Activated CD8-positive, alpha-beta memory T cell treated with anti-CD3 and anti-CD28 coated beads for 1 hour (primary cell): ENCODE data around the gene ADGRG6.
"Not testable (repeated sequence)": the region's sequence is repeated elsewhere in the genome, so short reads cannot be mapped to it uniquely, and the experiment has no call there.

Experiments used
- DNase-seq, 2 donors: peaks; one replicate each; pipeline ENCODE4 v3.0.0-alpha.2; 2020; ENCODE audit warnings: low read depth in 1 of 2; ENCODE audit errors: extremely low read depth in 1 of 2

The ADGRG6 gene

GRCh38 chr6:142404751-142405150, 102.9 kb downstream of the ADGRG6 start:
- DNase-seq, result no peak

GRCh38 chr6:142406131-142406530, 104.3 kb downstream of the ADGRG6 start:
- no peak for DNase-seq

DNA sequence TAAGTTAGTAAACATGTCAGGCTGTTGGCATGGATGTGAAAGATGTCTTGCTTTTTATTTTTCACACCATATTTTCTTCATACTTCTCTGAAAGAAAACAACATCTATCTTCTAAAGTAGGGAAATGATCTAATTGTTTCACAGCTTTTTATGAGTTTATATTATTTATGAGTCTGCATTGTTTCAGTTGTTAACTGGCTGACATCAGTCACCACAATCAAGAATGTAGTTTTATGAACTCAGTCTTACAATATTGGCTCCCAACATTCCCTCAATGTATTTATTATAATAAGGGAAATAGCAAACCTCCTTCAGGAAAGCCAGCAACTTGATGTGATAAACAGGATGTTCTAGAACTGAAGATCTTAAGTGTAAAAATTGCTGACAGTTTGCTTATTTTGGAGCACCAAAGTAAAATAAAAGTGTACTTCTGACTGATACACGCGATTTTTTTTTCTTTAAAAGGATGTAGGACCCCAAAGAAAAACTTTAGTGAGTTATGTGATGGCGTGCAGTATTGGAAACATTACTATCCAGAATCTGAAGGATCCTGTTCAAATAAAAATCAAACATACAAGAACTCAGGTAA, 106.0 kb downstream of the ADGRG6 start:
- DNase-seq, result no peak

- DNase-seq, result no peak
Measured at GRCh38 chr6:142408409-142408808, 106.6 kb downstream of the ADGRG6 start.

- no peak for DNase-seq
Measured at GRCh38 chr6:142409794-142410193, 108.0 kb downstream of the ADGRG6 start.

DNA sequence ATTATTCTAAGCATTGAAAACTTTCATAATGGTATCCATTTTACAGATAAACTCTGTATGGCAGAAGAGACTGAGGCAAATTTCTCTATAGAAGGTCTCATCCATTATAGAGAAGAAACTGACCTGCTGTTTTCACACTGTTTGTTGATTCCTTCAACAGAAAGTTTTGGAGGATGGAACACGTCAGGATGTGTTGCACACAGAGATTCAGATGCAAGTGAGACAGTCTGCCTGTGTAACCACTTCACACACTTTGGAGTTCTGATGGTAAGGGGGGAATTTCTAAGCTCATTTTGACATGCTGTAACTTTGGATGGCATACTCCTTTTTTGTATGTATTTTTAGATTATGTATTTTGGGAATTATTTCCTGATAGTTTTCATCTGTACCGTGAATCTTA, 109.3 kb downstream of the ADGRG6 start:
- no peak for DNase-seq

GRCh38 chr6:142412241-142412640, 110.4 kb downstream of the ADGRG6 start:
- DNase-seq, result no peak

- DNase-seq, result no peak
Measured at GRCh38 chr6:142412658-142413057, 110.9 kb downstream of the ADGRG6 start.

DNA sequence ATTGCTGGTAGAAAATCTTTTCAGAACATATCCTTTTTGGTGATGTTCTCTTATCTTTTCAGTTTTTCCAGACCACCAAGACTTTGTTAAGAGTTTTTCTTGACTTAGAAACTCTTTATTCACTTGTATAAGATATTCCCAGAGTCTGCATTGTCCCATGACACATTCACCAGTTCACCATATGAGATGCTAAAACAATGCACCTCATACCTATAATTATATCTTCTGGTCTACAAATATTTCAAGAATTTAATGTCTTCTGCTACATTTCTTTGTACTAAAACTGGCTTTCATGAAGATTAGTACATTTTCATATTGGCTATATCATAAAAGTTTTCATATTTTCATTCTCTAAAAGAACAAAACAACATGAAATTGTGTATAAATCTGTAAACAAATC, 111.3 kb downstream of the ADGRG6 start:
- DNase-seq, result no peak

- DNase-seq, result no peak
Measured at GRCh38 chr6:142414462-142415250, 112.8 kb downstream of the ADGRG6 start.

GRCh38 chr6:142416179-142416578, 114.4 kb downstream of the ADGRG6 start:
- DNase-seq, result no peak

DNA sequence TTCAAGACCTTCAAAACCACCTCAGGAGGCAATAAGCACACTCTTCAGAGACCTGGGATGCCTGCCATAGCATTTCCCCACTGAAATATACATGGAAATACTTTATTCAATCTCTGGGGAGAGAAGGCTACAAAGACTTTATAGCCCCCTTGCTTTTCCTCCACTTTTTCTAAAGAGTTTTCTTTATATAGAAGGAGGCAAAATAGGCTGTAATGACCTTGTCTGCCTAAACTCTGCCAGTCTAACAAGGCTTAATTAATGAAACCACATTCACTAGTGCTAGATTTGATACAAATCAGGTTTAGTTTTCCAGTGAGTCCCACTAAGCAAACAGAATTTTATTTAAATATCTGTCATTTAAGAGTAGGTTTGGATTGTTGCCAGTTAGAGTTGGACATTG, 114.9 kb downstream of the ADGRG6 start:
- no peak for DNase-seq

- DNase-seq, result no peak
Measured at GRCh38 chr6:142417331-142417750, 115.5 kb downstream of the ADGRG6 start.

- no peak for DNase-seq
Measured at GRCh38 chr6:142419071-142419470, 117.3 kb downstream of the ADGRG6 start.

- DNase-seq, result no peak
Measured at GRCh38 chr6:142420802-142421201, 119.0 kb downstream of the ADGRG6 start.

- DNase-seq, result no peak
Measured at GRCh38 chr6:142421285-142422117, 119.7 kb downstream of the ADGRG6 start.

DNA sequence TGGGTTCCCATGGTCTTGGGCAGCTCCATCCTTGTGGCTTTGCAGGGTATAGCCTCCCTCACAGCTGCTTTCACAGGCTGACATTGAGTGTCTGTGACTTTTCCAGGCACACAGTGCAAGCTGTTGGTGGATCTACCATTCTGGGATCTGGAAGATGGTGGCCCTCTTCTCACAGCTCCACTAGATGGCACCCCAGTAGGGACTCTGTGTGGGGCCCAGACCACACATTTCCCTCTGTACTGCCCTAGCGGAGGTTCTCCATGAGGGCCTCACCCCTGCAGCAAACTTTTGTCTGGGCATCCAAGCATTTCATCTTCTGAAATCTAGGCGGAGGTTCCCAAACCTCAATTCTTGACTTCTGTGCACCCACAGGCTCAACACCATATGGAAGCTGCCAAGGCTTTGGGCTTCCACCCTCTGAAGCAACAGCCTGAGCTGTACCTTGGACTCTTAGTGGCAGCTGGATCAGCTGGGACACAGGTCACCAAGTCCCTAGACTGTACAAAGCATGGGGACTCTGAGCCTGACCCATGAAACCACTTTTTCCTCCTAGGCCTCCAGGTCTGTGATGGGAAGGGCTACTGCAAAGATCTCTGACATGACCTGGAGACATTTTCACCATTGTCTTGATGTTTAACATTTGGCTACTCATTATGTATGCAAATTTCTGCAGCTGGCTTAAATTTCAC, 124.8 kb downstream of the ADGRG6 start:
- DNase-seq, result not testable (repeated sequence)

DNA sequence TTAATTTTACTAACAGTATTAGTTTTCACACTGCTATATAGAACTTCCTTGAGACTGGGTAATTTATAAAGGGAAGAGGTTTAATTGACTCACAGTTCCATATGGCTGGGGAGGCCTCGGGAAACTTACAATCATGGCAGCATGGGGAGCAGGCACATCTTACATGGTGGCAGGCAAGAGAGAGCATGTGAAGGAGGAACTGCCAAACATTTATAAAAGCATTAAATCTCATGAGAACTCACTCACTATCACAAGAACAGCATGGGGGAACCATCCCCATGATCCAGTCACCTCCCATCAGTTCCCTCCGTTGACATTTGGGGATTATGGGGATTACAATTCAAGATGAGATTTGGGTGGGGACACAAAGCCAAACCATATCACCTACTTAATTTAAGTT, 126.7 kb downstream of the ADGRG6 start:
- DNase-seq, result not testable (repeated sequence)

DNA sequence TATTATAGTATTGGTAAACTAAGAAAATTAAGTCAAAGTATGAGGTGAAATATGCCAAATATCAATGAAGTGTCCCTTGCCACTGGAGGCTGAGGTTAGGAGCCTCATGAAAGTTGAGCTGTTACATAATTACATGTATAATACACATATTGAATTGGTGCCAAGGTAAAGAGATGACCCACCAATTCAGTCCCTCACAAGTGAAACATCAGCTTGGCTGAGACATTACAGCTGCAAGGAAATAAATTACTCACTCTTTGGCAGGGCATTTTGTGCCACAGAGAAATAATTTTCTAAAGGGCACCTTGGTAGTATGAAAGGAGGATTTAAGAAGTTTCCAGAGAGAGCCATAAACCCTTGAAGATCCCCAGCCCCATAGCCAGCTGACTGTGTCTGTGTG, 127.4 kb downstream of the ADGRG6 start:
- no peak for DNase-seq

DNA sequence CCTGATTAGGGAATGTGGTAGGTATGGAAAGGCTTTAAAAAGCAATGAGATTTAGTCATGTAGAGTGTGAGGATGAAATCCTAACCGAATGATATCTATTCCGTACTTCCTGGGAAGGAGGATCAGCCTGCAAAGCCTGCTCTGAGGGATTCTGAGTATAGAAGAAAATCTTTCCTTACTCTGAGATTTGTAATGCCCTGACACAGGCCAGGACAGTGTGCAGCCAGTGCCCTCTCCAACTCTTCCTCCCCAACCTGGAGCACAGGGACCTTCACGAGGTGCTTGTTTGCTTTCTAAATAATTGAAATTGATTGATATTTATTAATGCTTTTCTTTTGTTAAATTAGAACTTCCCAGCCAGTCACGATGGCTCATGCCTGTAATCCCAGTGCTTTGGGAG, 131.6 kb downstream of the ADGRG6 start:
- DNase-seq, result no peak

DNA sequence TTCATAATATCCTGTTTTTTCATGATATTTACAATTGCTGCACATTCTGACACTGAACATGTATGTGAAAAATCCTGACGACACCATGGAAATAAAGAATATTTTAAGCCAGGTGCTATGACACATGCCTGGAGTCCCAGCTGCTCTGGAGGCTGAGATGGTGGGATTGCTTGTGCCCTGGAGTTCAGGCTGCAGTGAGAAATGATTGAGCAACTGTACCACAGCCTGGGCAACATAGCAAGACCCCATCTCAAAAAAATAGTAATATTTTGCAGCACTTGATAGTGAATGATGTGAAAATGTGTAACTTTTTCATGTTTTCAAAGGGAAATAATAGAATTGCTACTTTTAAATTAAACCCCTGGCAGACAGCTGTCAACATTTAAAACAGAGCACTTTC, 137.1 kb downstream of the ADGRG6 start:
- no peak for DNase-seq
